Measurements from ENCODE around the gene CD83.

The CD83 gene

DNA sequence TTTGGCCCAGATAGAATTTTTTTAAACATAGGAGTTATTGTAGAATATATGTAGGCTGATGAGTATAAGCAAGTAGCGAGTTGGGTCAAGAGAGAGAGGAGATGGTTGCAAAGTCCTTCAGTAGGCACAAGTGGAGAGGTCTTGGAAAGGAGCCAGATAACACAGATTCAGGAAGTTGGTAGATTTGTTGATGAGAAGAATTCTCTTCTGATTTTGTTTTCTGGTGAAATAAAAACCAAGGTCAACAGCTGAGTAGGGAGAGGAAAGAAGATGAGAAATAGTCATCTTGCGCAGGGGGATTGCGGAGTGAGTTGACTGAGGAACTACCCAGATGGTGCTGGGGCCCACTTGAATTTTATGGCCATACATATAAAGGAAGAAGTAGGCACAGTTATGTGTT lies 17.4 kb upstream of the CD83 start:
- no peak overlapping the region for H3K4me3 ChIP-seq (replicated peaks; ENCODE audit: low read depth, low read length)
- TF ChIP-seq, protein P1, sequence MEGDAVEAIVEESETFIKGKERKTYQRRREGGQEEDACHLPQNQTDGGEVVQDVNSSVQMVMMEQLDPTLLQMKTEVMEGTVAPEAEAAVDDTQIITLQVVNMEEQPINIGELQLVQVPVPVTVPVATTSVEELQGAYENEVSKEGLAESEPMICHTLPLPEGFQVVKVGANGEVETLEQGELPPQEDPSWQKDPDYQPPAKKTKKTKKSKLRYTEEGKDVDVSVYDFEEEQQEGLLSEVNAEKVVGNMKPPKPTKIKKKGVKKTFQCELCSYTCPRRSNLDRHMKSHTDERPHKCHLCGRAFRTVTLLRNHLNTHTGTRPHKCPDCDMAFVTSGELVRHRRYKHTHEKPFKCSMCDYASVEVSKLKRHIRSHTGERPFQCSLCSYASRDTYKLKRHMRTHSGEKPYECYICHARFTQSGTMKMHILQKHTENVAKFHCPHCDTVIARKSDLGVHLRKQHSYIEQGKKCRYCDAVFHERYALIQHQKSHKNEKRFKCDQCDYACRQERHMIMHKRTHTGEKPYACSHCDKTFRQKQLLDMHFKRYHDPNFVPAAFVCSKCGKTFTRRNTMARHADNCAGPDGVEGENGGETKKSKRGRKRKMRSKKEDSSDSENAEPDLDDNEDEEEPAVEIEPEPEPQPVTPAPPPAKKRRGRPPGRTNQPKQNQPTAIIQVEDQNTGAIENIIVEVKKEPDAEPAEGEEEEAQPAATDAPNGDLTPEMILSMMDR (IDR thresholded peaks at IDR 0.05; ENCODE audit: low read depth, low read length, missing control alignments) = no peak
- DNase-seq (ENCODE audit: extremely low read depth, low read depth) = no peak

DNA sequence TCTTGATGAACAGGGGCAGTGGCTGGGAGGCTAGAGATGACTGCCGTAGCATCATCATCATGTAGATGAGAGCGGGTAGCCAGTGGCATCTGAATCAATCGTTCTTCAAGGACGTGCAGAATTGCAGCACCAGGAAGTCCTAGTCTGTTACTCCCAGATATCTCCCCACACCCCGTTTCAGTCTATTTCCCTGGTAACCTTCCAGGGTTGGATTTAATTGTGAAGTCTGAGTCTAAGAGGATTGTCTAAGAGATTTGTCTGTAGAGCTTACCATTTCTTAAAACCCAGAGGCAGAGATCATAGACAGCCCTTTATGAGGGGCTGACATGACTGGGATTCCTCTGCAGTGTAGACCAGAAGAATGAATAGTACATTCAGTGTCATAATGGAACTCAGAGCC lies 16.6 kb upstream of the CD83 start:
- TF ChIP-seq, protein P1 (IDR thresholded peaks at IDR 0.05; ENCODE audit: low read depth, low read length, missing control alignments) = no peak
- H3K4me3 ChIP-seq (replicated peaks; ENCODE audit: low read depth, low read length) = no peak overlapping the region
- DNase-seq (ENCODE audit: extremely low read depth, low read depth) = no peak

DNA sequence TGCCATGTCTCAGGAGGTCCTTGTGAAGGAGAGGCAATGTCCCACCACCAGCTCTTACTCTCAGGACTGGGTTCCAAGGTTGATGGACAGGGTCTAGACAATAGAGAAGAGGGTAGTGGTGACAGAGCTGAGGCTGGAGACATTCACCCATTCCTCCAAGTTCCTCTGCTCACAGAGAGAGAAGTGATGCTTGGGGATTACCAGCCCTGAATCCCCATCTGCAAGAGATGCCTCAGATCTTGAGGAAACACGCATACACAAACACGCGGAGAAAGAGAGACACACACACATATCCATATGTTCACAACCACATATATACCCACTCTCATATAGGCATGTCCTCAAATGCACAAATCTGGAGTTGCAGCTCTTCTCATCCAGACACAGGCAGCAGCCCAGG lies 15.2 kb upstream of the CD83 start:
- H3K4me3 ChIP-seq (replicated peaks; ENCODE audit: low read depth, low read length) = no peak overlapping the region
- TF ChIP-seq, protein P1 (IDR thresholded peaks at IDR 0.05; ENCODE audit: low read depth, low read length, missing control alignments) = no peak
- DNase-seq (ENCODE audit: extremely low read depth, low read depth) = no peak

DNA sequence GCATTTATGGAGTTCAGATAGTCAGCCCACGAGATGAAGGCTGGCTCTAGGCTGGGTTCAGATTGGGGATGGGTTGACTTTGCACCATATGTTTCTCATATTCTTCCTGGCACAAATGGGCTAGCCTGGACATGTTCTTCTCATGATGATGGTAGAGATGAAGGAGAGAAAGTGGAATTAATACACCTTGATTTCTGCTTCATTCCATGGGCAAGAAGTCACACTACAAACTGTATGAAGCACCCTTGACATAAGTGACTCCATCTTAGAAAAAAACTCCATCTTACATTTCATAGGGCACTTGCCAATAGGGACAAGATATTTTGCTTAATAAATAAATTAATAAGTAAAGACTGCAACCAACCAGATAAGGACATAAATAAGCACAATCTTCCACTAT lies 12.0 kb upstream of the CD83 start:
- H3K4me3 ChIP-seq (replicated peaks; ENCODE audit: low read depth, low read length) = no peak overlapping the region
- TF ChIP-seq, protein P1 (IDR thresholded peaks at IDR 0.05; ENCODE audit: low read depth, low read length, missing control alignments) = no peak
- DNase-seq (ENCODE audit: extremely low read depth, low read depth) = no peak

DNA sequence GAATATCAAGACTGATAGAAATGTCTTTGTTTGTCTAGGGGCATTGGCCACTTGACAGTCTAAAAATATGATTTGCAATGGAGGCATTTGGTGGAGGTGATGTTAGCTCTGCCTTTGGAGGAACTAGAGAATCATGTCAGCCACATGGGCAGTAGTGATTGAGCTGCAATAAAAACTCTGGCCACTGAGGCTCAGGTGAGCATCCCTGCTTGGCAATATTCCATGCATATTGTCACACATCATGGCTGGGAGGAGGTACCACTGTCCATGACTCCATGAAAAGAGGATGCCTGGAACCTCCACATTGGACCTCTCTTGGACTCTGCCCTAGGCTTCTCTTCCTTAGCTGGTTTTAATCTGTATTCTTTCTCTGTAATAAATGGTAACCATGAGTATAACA lies 10.6 kb upstream of the CD83 start:
- no peak for DNase-seq (ENCODE audit: extremely low read depth, low read depth)
- TF ChIP-seq, protein P1 (IDR thresholded peaks at IDR 0.05; ENCODE audit: low read depth, low read length, missing control alignments) = no peak
- H3K4me3 ChIP-seq (replicated peaks; ENCODE audit: low read depth, low read length) = no peak overlapping the region

DNA sequence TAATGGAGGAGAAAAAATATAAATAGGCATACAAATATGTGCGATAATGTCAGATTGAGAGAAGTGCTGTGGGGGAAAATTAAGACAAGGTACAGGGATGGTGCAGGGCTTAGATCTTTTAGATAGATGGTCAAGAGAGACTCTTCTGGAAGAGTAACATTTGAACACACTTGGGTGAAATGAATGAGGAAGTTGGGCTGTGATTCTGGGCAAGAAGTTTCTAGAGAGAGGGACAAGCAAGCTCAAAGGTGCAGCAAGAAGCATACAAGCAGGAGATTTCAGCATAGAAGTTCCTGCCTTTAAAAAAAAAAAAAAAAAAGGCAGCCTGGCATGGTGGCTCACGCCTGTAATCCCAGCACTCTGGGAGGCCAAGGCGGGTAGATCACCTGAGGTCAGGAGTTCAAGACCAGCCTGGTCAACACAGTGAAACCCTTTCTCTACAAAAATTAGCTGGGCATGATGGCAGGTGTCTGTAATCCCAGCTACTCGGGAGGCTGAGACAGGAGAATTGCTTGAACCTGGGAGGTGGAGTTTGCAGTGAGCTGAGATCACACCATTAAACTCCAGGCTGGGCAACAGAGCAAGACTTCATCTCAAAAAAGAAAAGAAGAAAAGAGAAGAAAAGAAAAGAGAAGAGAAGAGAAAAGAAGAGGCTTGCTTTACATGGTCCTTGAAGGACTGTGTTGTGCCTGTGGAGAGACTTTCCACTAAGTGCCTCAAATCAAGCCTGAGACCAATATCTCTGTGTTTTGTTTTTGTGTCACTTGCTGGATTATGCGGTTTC lies 9.7 kb upstream of the CD83 start:
- TF ChIP-seq, protein P1 (IDR thresholded peaks at IDR 0.05; ENCODE audit: low read depth, low read length, missing control alignments) = no peak
- no peak for DNase-seq (ENCODE audit: extremely low read depth, low read depth)
- H3K4me3 ChIP-seq (replicated peaks; ENCODE audit: low read depth, low read length) = no peak overlapping the region

All from HFF-Myc (cell line).